GM12892 (cell line): ENCODE data around the gene ADGRD2.
A peak's percentile ranks its signal among the peaks of the same experiment; 100 is the strongest.

ENCODE experiments used
- DNase-seq: peaks from one replicate; pipeline ENCODE4 v3.0.0; 2011; ENCODE audit not compliant: insufficient read length
- FAIRE-seq: peaks from 2 replicates; lab custom pipeline; 2011; peaks lifted over from hg19 to GRCh38; lab: Jason Lieb, UNC
- POLR2A ChIP-seq: IDR thresholded peaks from 2 replicates; pipeline ENCODE4 v1.6.1; 2011; ENCODE audit warnings: low read depth, low read length, control low read depth
- POLR2AphosphoS5 ChIP-seq: IDR thresholded peaks from 2 replicates; pipeline ENCODE4 v1.6.1; 2011; ENCODE audit warnings: low read depth, low read length, control low read depth
- TAF1 ChIP-seq: IDR thresholded peaks from 2 replicates; pipeline ENCODE4 v1.6.1; 2011; ENCODE audit warnings: low read depth, mild to moderate bottlenecking, control low read depth, low read length, borderline replicate concordance

ADGRD2 gene

DNA sequence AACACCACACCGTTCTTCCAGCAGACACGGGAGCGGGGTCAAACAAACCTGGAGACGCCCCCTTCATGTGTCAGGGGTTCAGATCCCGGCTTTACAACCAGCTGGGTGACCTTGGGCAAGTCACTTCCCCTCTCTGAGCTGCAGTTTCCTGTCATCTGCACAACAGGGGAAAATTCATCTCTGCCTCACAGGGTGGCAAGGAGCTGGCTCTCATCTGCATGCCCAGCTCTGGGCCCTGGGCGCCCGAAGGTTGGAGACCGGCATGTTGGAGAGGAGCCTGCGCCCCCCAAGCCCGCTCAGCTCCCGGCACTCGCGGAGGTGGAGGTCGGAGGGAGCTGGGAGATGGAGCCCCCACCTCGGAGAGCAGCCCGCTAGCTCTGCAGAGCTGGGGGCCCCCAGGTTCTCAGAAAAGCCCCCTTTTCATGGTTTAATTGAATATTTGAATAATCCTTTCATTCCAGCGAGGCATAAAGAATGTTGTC lies 36.6 kb downstream of the ADGRD2 start:
- TF ChIP-seq TAF1, result no peak
- no peak for TF ChIP-seq POLR2A
- TF ChIP-seq POLR2AphosphoS5, result no peak
- FAIRE-seq, result no peak
- DNase-seq, result no peak

DNA sequence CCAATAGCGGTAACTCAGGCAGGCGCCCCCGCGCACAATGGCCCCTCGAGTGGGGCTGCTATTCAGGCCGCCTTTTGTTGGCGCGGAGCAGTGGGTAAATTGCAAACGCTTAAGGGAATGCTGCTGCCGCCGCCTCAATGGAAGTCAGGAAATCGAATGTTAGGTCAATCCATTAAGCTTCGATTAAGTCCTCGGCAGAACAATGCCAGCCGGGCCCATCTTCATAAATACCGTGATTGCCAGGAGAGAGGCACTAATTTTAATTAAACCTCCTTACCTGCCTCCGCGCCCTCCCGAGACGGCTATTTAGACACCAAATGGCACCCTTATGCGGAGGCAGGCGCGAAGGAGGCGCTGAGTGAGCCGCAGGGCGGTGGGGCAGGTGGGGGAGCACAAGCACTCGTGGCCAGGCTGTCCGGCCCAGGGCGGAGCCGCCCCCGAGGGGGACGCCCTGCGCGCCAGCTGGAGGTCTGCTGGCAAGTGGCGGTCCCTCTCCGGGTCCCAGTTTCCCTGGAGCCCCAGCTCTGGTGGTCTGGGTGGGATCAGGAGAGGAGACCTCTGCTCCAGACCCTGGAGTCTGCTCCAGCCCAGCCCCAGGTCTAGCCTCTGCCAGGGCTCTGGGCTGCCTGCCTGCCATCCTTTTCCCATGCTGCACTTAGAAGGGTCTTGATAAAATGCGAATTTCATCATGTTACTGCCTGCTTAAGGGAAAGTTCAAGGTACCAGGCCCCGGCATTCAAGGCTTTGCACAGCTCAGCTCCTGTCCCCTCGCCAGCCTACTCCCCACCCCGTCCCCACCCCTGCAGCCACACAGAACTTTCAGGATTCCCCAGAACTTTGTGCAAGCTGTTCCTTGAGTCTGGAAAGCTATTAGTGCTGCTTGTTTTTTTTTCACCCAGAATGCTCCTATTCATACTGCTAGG lies 37.3 kb downstream of the ADGRD2 start:
- no peak for FAIRE-seq

DNA sequence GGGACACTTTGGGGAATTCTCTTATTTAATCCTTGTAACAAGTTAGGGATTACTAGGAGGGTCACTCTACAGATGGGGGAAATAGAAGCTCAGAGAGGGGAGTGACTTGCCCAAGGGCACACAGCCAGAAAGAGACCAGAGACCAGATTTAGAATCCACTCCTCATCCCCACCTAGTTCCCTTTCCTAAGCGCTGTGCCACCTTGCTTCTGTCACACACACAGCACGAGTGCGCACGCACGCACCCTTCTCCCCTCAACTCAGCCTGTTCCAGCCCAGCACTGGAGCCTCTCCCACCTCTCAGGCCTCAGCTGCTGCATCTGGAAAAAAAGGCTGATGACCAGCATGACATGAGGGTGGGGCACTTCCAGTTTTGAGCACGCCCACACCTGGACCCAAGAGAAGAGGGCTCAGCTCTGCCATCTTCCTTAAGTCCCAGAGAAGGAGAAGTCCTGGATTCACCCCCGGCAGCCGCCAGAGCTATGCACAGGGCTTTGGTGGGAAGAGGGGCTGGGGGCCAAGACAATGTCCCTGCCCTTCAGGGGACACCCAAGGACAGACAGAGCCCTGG lies 38.5 kb downstream of the ADGRD2 start:
- TF ChIP-seq POLR2AphosphoS5, result no peak
- no peak for TF ChIP-seq TAF1
- TF ChIP-seq POLR2A, result no peak
- FAIRE-seq (no peak), DNase-seq (no peak)

More for the DNA sequence above, 37.3 kb downstream of the ADGRD2 start:
- TF ChIP-seq POLR2AphosphoS5, result no peak
- no peak for TF ChIP-seq TAF1
- no peak for TF ChIP-seq POLR2A
- DNase-seq, result no peak

DNA sequence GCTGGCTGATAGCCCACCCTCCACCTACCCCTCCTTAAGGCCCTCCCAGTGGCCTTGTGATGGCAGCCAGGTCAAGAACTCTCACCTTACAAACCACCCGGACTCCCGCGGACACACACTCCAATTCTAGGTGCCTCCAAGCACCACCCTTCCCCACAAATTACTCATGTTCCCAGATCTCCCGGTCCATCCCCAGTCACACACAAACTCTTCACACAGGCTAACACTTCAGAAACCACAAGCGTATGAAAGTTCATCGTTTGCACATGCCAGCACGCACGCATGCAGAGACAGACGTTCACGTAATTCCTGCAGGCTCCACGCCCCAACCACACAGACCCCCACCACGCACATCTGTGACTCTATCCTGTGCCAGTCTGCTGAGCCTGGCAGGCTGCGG lies 39.0 kb downstream of the ADGRD2 start:
- DNase-seq (no peak), FAIRE-seq (no peak)
- TF ChIP-seq POLR2AphosphoS5 (no peak), POLR2A (no peak), TAF1 (no peak)

DNA sequence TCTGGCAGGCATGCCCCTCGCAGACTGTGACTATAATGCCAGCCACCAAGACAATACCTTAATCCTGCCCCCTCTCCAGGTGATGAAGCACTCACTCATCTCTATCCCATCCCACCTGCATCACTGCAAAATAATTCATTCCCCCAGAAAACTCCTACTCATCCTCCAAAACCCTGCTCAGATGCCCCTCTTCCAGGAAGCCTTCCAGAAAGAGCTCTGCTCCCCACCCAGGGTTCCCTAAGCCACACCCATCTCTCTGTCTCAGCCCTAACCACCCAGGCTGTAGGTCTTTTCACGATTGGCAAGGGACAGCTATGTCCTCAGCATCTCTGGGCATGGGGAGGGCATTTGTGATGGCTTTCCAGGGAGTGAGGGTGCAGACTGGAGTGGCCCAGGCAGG lies 39.8 kb downstream of the ADGRD2 start:
- TF ChIP-seq POLR2A (no peak), POLR2AphosphoS5 (no peak), TAF1 (no peak)
- FAIRE-seq (no peak), DNase-seq (no peak)

DNA sequence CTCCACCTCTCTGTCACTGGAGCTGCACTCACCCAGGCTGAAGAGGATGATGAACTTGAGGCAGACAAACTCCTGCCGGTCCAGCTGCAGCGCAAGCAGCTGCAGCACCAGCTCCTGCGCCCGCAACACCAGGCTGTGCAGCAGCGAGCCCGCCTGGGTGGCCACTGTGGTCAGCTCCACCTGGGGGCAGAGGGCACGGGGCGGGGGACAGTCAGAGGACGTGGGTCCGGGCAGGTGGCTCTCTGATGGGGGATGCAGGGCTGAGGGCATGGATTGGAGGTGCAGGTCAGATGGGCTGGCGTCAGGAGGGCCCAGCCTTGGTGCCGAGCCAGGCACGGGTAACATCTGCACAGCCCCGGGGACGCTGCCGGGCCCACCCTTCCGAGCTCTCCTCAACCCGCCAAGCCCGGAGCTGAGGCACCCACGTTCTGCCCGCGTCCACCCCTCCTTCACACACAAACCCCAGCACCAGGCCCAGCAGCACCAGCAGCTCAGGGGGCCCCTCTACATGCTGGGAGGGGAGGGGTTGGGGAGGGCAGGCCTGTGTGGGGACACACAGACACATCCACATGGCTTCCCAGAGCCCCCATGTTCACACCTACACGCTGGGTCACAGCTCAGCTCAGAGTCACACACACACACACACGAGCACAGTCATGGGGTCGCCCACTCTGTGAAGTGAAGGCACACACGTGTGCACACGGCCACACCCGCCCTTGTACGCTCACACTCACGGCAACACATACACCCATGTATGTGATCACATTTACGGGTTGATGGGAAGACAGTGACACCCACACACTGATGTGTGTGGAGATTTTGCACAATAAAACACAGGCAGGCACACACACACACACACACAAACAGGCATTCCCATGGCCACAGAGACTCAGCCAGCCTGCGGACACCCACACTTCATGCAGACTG lies 41.1 kb downstream of the ADGRD2 start:
- no peak for TF ChIP-seq TAF1
- no peak for TF ChIP-seq POLR2A
- no peak for TF ChIP-seq POLR2AphosphoS5
- FAIRE-seq (no peak), DNase-seq (no peak)

DNA sequence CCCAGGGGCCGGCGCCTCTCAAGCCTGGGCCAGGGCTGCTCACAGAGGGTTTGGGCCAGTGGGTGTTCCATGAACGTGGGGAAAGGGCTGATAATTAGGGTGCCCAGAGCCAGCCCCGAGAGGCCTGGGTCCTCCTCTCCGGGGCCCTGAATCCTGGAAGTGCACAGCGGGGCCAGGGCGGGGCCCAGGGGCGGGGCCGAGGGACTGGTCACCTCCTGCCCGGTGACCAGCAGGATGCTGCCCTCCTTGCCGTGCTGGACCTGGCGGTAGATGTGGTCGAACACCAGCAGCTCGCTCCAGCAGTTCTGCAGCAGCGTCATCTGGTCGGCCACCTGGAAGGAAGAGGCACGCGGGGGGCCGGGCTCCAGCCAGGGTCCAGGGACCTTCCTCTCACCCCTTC lies 42.6 kb downstream of the ADGRD2 start:
- DNase-seq, result no peak
- TF ChIP-seq POLR2AphosphoS5 (no peak), POLR2A (no peak)
- FAIRE-seq, result no peak

DNA sequence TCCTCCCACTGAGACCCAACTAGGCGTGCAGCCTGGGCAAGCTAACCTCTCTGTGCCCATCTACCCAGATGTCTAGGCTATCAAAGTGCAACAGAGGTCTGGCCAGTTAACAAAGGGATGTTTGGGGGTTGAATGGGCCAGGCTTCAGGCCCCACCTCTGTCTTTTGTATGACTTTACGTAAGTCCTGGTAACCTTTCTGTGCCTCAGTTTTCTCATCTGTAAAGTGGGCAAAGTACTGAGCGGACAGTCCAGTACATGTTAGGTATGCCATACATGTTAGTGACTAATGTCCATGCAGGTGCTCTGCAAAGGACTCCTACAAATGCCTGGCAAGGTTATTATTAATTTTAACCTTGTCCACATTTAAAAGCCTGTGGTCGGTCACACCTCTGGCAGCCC lies 43.0 kb downstream of the ADGRD2 start:
- FAIRE-seq, result no peak
- TF ChIP-seq POLR2A (no peak), POLR2AphosphoS5 (no peak), TAF1 (no peak)
- no peak for DNase-seq

DNA sequence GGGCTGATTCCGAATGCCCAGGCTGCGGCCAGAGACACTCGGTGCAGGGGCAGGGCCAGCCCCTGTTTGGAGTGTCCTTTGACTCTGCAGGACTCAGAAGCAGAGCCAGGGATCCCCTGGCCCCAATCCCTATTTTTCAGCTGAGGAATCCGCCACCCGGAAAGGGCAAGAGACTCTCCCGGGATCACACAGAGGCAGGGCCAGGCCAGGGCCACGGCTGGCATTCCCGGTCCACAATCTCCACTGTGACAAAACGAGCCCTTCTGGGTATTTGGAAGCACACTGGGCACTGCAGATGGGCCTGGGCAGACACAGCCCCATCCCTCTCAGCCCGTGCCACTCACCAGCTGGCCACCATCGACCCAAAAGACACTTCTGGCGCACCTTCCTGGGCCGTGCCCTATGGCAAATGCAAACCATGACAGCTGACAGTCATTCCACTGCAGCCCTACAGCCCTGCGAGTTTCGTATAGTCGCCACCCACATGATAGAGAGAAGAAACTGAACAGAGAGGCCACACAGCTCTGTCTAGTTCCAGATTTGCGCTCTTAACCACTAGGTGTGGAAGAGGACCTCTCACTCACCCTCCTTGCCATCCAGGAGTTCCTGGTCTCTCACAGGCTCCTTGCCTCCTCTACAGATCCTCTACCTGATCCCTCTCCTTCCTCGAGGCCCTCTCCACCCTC lies 43.7 kb downstream of the ADGRD2 start:
- no peak for DNase-seq
- FAIRE-seq, result peak; percentile 92
- TF ChIP-seq POLR2A, result no peak
- no peak for TF ChIP-seq POLR2AphosphoS5
- TF ChIP-seq TAF1, result no peak

DNA sequence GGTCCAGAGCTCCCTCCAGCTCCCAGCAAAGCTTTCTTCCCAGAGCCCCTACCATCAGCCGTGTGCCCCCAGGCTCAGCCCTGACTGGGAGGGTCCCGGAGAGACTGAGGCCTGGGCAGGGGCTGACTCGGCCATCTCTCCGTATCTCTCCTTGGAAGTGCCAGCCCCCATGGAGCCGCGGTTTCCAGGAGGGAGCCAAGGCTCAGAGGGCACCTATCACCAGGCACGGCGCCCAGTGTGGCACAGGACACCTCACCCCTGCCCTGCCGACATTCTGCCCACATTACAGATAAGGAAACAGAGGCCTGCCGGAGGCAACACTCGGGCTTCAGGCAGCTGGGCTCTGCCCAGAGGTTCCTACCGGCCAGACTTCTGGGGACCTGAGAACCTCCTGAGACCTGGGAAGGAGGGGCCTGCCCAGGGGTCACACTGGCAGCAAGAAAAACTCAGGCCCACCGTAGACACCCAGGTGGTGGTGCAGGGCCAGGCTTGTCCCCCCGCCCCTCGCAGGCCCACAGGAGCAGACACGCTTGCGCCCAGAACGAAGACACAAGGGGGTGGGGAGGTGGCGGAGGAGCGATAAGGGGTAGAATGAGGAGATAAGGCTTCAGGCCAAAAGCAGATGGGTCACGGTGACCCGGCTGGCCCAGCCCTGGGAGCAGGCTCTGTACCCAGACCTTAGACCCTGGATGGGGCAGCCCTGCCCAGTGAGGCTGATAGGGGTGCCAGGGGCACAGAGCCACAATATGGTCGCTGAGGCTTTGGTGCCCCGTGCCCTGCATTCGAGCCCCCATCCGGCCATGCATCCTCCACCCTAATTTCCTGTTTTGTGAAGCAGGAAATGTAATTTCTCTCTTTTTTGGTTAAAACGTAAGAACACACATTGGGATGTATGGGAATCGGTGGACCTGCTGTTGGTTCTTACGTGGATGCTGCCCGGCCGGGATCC lies 45.1 kb downstream of the ADGRD2 start:
- DNase-seq (no peak), FAIRE-seq (no peak)
- TF ChIP-seq POLR2A, result no peak
- no peak for TF ChIP-seq POLR2AphosphoS5
- no peak for TF ChIP-seq TAF1
